Endothelial cell of hepatic sinusoid (primary cell): ENCODE measurements around the gene ABHD5.

ENCODE experiments used
- in situ Hi-C: cut with HindIII; loops from 2 replicates; pipeline ENCODE4 v1.10.0; 2017; ENCODE audit warnings: low sequenced_read_pairs

ABHD5 gene

GRCh38 chr3:43752905-43753304 lies 62.2 kb downstream of the ABHD5 start:
- in situ Hi-C loops, result no loop called here

- in situ Hi-C loops, result no loop called here
Measured at GRCh38 chr3:43753741-43754715, 63.3 kb downstream of the ABHD5 start.

- in situ Hi-C loops, result no loop called here
Measured at GRCh38 chr3:43755516-43756200, 64.9 kb downstream of the ABHD5 start.

GRCh38 chr3:43757666-43758321 lies 67.1 kb downstream of the ABHD5 start:
- in situ Hi-C loops, result no loop called here

- in situ Hi-C loops, result no loop called here
Measured at GRCh38 chr3:43758592-43759225, 68.0 kb downstream of the ABHD5 start.

- in situ Hi-C loops, result no loop called here
Measured at GRCh38 chr3:43759297-43759782, 68.6 kb downstream of the ABHD5 start.

GRCh38 chr3:43759938-43760337 lies 69.2 kb downstream of the ABHD5 start:
- in situ Hi-C loops, result no loop called here

- in situ Hi-C loops, result no loop called here
Measured at GRCh38 chr3:43760938-43761337, 70.2 kb downstream of the ABHD5 start.

GRCh38 chr3:43762451-43762850 lies 71.7 kb downstream of the ABHD5 start:
- in situ Hi-C loops, result no loop called here

GRCh38 chr3:43764056-43764455 lies 73.3 kb downstream of the ABHD5 start:
- in situ Hi-C loops, result no loop called here

GRCh38 chr3:43764471-43764870 lies 73.7 kb downstream of the ABHD5 start:
- in situ Hi-C loops, result no loop called here

GRCh38 chr3:43765521-43765971 lies 74.8 kb downstream of the ABHD5 start:
- in situ Hi-C loops, result no loop called here

GRCh38 chr3:43766672-43767465 lies 76.1 kb downstream of the ABHD5 start:
- in situ Hi-C loops, result no loop called here

GRCh38 chr3:43768381-43768973 lies 77.7 kb downstream of the ABHD5 start:
- in situ Hi-C loops, result no loop called here

- in situ Hi-C loops, result no loop called here
Measured at GRCh38 chr3:43769097-43769884, 78.6 kb downstream of the ABHD5 start.

GRCh38 chr3:43769885-43770425 lies 79.2 kb downstream of the ABHD5 start:
- in situ Hi-C loops, result no loop called here

- in situ Hi-C loops, result no loop called here
Measured at GRCh38 chr3:43770426-43771103, 79.8 kb downstream of the ABHD5 start.

GRCh38 chr3:43771610-43772009 lies 80.9 kb downstream of the ABHD5 start:
- in situ Hi-C loops, result no loop called here
